ENCODE results near the gene EPN1.

GRCh38 chr19:55673465-55673864 lies 1.6 kb upstream of the EPN1 start:
- TF ChIP-seq CTCF (IDR thresholded peaks at IDR 0.05; ENCODE audit: low read depth, low read length, poor library complexity, severe bottlenecking) (no peak), EZH2phosphoT487 (IDR thresholded peaks at IDR 0.05; ENCODE audit: borderline replicate concordance, low read length) (no peak)

Measured in DOHH2 (cell line).